Measurements from ENCODE around the gene GPR55.

DNA sequence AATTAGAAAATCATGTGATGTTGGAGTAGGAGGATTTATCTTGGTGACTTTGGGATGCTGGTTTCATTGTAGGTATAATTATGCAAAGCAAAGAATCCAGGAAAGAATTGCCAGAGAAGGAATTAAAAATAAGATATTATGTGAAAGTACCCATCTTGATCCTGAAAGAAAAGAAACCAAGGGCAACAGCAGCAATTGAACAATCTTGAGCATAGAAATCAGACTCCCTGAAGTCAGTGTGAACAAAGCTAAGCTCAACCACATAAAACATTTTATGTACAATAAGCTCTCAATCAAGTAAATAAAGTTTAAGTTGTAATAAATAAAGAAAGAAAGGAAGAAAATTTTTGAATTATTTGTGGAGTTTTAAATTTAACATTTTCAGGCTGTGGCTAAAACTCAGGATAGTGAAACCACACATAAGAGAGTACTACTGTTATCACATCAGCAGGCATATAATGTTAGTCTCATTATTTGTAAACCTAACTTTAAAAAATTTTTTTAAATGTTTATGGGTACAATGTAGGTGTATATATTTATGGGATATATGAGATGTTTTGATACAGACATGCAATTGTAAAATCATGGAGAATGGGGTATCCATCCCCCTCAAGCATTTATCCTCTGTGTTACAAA, 32.8 kb upstream of the GPR55 start:
- TF ChIP-seq, protein P1, sequence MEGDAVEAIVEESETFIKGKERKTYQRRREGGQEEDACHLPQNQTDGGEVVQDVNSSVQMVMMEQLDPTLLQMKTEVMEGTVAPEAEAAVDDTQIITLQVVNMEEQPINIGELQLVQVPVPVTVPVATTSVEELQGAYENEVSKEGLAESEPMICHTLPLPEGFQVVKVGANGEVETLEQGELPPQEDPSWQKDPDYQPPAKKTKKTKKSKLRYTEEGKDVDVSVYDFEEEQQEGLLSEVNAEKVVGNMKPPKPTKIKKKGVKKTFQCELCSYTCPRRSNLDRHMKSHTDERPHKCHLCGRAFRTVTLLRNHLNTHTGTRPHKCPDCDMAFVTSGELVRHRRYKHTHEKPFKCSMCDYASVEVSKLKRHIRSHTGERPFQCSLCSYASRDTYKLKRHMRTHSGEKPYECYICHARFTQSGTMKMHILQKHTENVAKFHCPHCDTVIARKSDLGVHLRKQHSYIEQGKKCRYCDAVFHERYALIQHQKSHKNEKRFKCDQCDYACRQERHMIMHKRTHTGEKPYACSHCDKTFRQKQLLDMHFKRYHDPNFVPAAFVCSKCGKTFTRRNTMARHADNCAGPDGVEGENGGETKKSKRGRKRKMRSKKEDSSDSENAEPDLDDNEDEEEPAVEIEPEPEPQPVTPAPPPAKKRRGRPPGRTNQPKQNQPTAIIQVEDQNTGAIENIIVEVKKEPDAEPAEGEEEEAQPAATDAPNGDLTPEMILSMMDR (optimal IDR thresholded peaks at IDR 0.05 in 1 of 3, IDR thresholded peaks at IDR 0.05 in 1 of 3, conservative IDR thresholded peaks at IDR 0.05 in 1 of 3; ENCODE audit: extremely low read depth in 1 of 3, insufficient read depth in 2 of 3, low read length in 3 of 3), result no peak
- TF ChIP-seq EZH2 (IDR thresholded peaks at IDR 0.05; ENCODE audit: low read length), result no peak
